Measurements from ENCODE around the gene SMAD6. TPM values are rescaled to one million over a fixed set of nuclear protein-coding genes. Genes with fewer than 3 reads are reported as not detected.

The SMAD6 gene
- total RNA-seq, 4 donors from 2014 or later = 9.2 to 68.8 (median 12.4) TPM

DNA sequence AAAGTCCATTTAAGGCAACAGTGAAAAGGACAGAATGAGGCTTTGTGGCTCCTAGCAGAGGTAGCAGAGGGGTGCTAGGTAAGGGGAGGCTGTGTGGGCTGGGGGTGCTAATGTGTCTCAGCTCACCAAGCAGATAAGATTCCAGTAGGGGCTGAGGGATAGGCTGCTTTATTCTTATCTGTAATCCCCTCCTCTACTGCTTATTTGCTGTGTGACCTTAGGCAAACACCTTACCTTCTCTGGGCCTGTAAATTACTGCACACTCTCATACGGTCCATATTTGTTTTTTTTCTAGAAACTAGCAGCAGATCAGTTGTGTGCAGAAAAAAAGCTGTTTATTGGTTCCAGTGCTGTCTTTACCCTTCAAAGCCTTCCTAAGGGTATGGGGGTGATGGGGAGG is 52.8 kb downstream of the SMAD6 start:
- TF ChIP-seq, protein P1, sequence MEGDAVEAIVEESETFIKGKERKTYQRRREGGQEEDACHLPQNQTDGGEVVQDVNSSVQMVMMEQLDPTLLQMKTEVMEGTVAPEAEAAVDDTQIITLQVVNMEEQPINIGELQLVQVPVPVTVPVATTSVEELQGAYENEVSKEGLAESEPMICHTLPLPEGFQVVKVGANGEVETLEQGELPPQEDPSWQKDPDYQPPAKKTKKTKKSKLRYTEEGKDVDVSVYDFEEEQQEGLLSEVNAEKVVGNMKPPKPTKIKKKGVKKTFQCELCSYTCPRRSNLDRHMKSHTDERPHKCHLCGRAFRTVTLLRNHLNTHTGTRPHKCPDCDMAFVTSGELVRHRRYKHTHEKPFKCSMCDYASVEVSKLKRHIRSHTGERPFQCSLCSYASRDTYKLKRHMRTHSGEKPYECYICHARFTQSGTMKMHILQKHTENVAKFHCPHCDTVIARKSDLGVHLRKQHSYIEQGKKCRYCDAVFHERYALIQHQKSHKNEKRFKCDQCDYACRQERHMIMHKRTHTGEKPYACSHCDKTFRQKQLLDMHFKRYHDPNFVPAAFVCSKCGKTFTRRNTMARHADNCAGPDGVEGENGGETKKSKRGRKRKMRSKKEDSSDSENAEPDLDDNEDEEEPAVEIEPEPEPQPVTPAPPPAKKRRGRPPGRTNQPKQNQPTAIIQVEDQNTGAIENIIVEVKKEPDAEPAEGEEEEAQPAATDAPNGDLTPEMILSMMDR (IDR thresholded peaks at IDR 0.05; ENCODE audit: low read depth) = no peak

- TF ChIP-seq, protein P1 (IDR thresholded peaks at IDR 0.05; ENCODE audit: low read depth) = no peak
Observed at GRCh38 chr15:66755298-66756068, 53.4 kb downstream of the SMAD6 start.

- TF ChIP-seq, protein P1 (IDR thresholded peaks at IDR 0.05; ENCODE audit: low read depth) = no peak
Observed at GRCh38 chr15:66756295-66756694, 54.3 kb downstream of the SMAD6 start.

- TF ChIP-seq, protein P1 (IDR thresholded peaks at IDR 0.05; ENCODE audit: low read depth) = no peak
Observed at GRCh38 chr15:66757030-66757429, 55.0 kb downstream of the SMAD6 start.

- TF ChIP-seq, protein P1 (IDR thresholded peaks at IDR 0.05; ENCODE audit: low read depth) = no peak
Observed at GRCh38 chr15:66757521-66757920, 55.5 kb downstream of the SMAD6 start.

GRCh38 chr15:66758844-66759243 is 56.8 kb downstream of the SMAD6 start:
- TF ChIP-seq, protein P1 (IDR thresholded peaks at IDR 0.05; ENCODE audit: low read depth) = no peak

- TF ChIP-seq, protein P1 (IDR thresholded peaks at IDR 0.05; ENCODE audit: low read depth) = no peak
Observed at GRCh38 chr15:66760097-66760967, 58.3 kb downstream of the SMAD6 start.
